Keratinocyte (primary cell): ENCODE results near the gene PRPF18.

ENCODE experiments used
- EZH2 ChIP-seq: IDR thresholded peaks from one replicate; pipeline ENCODE4 v1.6.1; 2012; ENCODE audit warnings: inconsistent platforms, mild to moderate bottlenecking, low read length, moderate library complexity
- TF ChIP-seq, protein P1 (sequence below), 3 experiments: IDR thresholded peaks in 1 of 3; conservative IDR thresholded peaks in 1 of 3; optimal IDR thresholded peaks in 1 of 3; 2 replicates in 2 of 3; 3 replicates in 1 of 3; pipeline versions ENCODE3 to v1.5.1; 2011; ENCODE audit warnings: low read length in 3 of 3, mild to moderate bottlenecking in 3 of 3, moderate library complexity in 2 of 3, control low read depth in 1 of 3, inconsistent platforms in 1 of 3; ENCODE audit not compliant: insufficient read depth in 2 of 3; ENCODE audit errors: extremely low read depth in 1 of 3

- TF ChIP-seq, protein P1, sequence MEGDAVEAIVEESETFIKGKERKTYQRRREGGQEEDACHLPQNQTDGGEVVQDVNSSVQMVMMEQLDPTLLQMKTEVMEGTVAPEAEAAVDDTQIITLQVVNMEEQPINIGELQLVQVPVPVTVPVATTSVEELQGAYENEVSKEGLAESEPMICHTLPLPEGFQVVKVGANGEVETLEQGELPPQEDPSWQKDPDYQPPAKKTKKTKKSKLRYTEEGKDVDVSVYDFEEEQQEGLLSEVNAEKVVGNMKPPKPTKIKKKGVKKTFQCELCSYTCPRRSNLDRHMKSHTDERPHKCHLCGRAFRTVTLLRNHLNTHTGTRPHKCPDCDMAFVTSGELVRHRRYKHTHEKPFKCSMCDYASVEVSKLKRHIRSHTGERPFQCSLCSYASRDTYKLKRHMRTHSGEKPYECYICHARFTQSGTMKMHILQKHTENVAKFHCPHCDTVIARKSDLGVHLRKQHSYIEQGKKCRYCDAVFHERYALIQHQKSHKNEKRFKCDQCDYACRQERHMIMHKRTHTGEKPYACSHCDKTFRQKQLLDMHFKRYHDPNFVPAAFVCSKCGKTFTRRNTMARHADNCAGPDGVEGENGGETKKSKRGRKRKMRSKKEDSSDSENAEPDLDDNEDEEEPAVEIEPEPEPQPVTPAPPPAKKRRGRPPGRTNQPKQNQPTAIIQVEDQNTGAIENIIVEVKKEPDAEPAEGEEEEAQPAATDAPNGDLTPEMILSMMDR (optimal IDR thresholded peaks at IDR 0.05 in 1 of 3, IDR thresholded peaks at IDR 0.05 in 1 of 3, conservative IDR thresholded peaks at IDR 0.05 in 1 of 3; ENCODE audit: extremely low read depth in 1 of 3, insufficient read depth in 2 of 3, low read length in 3 of 3): no peak
- TF ChIP-seq EZH2: no peak
Observed at GRCh38 chr10:13627459-13628310, 40.9 kb downstream of the PRPF18 start.
